ENCODE measurements around the gene TPST2.

Gene TPST2

DNA sequence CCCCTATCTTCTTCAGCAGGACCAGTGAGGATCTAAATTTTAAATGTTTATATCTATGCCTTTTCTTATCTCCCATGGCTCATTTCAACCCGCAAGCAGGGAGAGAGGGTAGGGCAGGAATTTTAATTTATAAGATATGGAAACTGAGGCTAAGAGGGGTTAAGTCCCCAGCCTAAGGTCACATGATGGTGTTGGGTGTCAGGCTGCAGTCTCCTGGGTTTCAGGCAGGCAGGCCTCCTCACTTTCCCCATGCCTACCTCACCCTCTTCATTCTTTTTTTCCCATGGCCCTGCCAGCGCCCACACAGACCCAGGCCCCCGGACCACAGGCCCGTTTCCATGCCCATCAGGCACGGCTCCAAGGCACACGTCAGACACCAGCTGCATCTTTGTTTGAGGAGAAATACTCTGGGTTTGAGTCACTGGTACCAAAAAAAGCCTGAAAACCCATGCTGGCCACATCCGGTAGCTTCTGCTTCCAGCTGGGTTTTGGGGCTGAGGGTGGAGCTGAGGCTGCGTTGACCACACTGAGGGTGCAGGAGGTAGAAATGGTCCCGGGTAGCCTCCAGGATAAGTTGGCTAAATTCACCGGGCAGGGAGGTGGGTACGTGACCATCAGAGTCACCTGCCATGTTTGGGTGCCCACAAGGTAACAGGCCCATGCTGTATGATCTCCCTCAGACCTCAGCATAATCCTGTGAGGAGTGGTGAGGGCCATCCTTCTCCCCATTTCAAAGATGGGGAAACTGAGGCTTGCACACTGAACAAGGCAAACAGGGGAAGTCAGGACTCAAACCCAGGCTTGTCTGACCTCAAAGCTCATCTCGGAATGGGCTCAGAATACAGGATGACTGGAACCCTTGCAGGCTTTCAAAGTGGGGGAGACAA lies 20.4 kb upstream of the TPST2 start:
- DNase-seq (ENCODE audit: low spot score), result no peak

DNA sequence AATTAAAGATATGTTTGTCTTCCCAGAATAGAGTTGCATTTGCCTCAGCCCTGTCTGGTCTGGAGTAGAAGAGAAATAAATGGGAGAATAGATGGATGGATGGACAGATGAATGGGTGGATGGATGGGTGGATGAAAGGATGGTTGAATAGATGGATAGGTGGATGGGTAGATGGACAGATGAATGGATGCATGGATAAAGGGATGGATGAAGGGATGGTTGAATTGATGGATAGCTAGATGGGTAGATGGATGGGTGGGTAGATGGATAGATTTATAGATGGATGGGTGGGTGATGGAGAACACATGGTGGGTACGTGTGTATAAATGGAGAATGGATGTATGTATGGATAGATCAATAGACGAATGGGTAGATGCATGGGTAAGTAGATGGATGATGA lies 19.4 kb upstream of the TPST2 start:
- no peak for DNase-seq (ENCODE audit: low spot score)

DNA sequence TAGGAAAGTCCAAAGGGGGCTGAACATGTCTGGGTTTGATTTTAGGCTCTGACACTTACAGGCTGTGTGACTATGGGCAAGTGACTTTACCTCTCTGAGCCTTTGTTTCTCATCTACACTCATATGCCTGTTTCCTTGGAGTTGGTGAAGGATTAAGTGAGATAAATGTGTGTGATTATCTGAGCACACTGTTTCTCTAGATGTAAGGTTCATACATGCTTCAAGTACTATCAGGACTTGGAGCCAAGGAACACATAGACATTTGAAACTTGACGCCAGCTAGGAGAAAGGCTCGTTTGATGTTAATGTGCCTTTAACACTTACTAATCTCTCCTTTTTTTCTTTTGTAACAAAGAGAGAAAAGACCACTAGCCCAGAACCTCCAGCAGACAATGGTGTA lies 18.2 kb upstream of the TPST2 start:
- DNase-seq (ENCODE audit: low spot score), result no peak

DNA sequence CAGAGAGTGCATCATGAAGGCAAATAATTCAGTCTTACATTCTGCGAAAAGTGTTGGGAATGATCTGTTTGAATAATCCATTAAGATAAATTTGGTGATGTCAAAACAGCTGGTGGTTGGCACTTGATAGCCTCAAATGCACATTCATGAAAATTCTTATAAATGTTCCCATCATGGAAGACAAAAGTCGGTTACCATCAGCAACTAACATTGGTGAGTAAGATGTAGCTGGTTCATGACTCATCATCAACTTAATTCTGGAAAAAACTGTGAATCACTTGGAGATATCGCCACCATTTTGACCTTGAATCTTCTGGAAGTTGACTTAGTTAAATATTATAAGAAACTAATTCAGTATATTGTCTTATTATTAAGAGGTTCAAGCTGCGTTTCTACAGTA lies 16.7 kb upstream of the TPST2 start:
- no peak for DNase-seq (ENCODE audit: low spot score)

DNA sequence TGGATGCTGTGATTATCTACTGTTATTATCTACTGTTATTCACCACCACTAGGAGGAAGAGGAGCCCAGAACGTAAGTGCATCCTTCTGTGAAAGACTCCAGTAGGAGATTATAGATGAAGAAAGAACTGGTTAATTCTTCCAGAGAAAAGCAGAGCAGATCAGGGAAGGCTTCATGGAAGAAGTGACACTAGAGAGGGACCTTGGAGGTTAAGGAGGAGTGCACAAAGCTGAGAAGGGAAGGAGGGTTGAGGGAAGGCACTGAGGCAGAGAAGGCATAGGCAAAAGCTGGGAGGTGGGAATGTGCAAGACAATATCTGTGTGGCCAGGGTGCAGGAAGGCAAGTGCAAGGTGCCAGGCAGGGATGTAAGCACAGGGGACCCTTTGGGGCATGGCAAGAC lies 14.4 kb upstream of the TPST2 start:
- DNase-seq (ENCODE audit: low spot score), result no peak

DNA sequence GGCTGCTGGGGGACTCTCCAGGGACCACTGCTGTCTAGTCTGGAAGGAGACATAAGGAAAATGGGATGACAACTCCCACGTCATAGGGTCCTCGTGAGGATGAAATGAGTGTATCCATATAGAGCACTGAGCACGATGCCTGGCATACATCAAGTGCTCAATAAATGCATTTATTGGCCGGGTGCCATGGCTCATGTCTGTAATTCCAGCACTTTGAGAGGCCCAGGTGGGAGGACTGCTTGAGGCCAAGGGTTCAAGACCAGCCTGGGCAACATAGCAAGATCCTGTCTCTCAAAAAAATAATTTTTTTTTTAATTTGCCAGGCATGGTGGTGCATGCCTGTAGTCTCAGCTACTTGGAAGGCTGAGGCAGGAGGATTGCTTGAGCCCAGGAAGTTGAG lies 12.2 kb upstream of the TPST2 start:
- DNase-seq (ENCODE audit: low spot score), result no peak

DNA sequence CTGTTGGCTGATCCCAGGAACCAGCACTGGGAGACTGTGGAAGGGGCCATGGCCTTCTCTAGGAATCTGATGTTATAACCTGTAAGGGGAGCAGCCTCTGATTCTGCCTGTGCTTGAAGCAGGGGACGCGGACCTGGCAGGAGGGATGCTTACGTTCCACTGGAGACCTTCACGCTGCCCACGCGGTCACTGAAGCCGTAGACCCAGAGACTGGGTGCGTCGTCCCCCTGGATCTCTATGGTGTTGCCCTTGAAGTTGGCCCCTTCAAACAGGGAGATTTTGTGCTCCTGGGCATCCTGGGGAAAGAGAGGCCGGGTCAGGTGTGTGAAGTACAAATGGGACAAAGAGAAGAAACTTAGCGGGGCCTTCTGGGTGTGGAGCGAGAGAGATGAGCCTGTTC lies 11.8 kb upstream of the TPST2 start:
- no peak for DNase-seq (ENCODE audit: low spot score)

DNA sequence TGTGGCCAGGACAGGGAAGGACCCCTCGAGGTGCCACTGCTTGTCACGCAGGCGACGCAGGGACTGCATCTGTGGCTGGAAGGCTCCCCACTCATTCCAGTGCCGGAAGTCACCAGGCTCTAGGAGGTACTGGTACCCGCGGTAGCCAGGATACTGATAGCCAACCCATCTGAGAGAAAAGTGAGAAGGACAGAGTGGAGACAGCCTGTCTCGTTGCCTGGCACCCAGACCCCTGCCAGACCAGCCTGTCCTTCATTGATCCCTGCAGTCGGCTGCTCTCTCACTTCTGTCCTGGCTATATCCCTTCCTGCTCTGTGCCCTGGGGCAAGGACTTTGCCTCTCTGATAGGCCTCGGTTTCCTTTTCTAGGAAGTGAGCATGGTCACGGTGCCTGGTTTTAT lies 9.6 kb upstream of the TPST2 start:
- no peak for DNase-seq (ENCODE audit: low spot score)

DNA sequence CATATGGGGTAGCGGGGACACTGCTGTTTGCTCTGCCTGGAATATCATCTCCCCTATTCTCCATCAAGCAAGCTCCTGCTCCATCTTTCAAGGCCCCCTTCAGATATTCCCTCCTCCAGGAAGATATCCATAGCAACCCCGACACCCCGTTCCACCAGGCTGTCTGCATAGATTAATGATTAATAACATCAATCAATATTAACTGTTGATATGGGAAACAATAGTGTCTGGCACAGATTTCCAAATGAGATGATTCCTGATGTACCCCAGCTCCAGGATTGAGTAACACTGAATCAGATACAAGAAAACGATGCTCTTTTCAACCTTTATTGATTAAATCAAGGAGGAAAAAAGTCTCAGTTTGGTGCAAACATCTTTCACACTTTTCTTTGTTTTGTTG lies 7.5 kb upstream of the TPST2 start:
- no peak for DNase-seq (ENCODE audit: low spot score)

DNA sequence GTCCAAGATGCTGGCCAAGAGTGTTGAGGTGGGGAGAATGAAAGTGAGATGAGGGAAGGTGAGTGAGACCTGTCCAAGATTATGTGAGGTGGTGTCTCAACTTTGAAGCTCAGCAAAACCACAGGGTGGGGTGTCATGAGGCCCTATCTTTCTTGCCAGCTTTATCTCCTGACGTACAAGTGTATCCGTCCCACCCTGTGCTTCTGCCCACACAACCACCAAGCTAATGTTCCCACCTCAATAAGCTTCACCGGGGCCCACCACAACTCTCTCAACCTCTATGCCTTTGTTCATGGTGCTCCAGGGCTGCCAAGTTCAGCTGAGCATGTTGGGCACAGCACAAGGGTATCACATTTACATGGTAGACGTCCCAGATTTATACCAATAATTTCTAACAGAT lies 7.1 kb upstream of the TPST2 start:
- DNase-seq (ENCODE audit: low spot score), result no peak

DNA sequence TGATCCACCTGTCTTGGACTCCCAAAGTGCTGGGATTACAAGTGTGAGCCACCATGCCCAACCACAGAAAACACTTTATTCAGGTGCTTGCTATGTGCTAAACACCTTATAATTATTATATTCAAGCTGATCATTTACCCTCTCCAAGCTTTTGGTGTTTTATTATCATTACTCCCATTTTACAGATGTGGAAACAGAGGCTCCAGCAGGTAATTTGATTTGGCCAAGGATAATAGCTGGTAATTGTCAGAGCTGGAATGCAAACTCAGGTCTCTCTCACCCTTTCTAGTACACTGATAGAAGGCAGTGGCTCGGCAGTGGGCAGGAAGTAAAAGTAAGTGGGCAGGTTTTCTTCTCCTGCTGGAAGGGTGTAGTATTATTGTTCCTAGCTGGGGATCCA lies 3.8 kb upstream of the TPST2 start:
- DNase-seq (ENCODE audit: low spot score), result no peak

DNA sequence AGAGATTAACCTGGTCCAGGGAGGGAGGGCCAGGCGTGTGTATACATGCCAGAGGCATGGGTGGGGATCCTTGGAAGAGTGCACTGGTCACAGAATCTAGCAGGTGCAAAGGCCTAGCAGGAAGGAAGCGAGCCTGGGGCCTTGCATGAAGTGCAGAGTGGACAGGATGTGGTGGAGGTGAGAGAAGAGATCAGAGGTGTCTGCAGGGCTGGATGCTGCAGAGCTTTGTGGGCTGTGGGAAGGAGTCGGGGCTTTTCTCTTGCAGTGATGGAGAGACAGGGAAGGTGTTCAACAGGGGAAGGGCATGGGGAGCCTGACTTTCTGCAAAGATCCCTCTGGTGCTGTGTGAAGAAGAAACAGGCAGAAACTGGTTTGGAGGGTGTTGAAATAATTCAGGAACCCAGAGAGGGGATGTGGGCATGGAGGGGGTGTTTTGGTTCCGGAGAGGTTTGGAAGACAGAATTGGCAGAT lies 2.5 kb upstream of the TPST2 start:
- DNase-seq (ENCODE audit: low spot score), result no peak

DNA sequence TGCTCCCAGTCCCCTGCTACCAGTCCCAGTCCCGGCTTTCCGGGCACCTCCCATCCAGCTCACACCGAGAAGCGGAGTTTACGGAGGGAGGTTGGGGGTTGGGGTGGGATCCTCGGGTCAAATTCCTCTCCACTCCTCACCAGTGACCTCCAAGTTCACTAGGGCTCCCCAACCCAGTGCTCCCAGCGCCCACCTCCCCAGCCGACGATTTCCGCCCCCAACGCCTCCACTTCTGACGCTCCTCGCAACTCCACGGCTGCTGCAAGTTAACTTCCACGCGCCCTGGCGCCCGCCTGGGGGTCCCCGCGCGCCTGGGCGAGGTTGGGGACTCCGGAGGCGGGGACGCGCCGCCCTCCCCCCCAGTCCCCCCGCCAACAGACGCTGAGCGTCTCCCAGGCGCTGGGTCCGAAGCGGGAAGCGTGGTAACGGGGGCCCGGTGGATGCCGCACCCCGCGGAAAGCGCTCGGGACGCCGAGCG lies 526 bp downstream of the TPST2 start:
- peak; percentile 56 for DNase-seq (ENCODE audit: low spot score)

DNA sequence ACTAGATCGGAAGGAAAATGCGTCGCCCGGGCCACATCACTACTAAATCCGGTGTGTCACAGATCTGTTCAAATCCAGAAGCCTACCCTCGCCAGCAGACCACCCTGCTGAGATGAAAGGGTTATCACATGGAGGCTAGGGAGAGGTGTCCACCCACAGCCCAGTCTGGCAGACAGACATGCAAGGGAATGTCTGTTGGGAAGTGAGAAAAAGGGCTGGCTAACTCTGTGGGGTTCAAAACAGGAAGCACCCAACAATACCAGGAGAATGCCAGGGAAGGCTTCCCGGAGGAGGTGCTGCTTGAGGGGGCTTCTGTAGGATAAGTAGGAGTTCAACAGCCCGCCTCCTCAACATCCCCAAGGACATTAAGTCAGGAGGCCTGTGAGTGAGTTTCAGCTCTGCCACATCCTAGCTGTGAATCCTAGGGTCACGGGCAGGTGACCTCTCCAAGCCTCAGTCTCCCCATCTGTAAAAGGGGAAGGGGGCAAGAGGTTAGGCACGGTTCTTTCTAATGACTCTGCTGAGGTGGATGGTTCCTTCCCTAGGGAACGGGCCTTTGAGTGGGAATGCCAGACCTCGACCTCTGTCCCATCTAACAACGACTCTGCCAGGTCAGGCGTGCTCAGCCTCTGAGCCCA lies 1.1 kb downstream of the TPST2 start:
- no peak for DNase-seq (ENCODE audit: low spot score)

DNA sequence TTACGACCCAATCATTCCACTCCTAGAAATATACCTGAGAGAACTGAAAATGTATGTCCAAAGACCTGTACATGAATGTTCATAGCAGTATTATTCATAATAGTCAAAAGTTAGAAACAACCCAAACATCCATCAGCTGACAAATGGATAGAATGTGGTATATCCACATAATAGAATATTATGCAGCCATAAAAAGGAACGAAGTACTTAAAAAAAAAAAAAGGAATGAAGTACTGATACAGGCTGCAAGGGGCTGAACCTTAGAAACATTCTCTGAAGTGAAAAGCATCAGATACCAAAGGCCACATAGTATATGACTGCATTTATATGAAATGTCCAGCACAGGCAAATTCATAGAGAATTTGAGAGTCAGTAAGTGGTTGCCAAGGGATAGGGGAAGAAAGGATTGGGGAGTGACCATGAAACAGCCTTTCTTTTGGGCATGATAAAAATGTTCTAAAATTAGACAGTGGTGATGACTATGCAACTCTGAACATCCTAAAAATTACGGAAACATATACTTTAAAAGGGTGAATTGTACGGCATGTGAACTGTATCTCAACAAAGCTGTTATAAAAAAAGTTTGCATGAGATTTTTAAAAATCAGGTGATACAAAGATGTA lies 1.8 kb downstream of the TPST2 start:
- no peak for DNase-seq (ENCODE audit: low spot score)

DNA sequence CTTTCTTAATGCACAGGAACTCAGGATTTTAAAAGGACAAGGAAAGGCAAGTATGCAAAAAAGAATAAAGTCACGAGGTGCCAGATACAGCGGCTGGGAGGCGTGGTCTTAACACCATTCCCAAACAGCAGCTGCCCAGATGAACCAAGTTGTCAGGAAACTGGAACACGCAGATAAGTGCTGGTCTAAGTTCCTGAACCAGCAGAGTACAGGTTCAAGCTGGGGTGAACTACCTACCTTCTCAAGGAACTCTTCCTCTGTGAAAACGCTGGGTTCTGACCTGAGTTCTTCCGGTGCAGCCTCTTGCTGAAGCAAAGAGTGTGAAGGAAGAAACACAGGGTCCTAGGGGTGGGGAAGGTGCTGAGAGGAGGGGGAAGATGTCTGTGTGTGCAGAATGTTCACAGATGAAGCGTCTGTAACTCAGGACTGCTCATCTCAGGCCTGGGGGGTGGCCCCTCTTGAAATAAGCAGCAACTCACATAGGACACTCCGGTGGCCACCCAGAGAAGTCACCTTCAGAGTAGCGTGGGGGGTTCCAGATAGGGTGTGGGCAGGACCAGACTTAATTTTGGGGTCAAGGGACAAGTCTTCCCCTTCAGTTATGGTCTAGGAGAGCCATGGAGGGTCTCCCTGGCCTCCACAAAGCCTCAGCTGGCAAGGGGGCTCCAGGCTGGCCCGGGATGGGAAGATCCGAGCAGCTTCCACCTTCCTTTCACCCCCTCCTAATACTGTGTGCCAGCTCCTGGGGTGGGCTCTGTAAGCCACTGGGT lies 3.2 kb downstream of the TPST2 start:
- no peak for DNase-seq (ENCODE audit: low spot score)

DNA sequence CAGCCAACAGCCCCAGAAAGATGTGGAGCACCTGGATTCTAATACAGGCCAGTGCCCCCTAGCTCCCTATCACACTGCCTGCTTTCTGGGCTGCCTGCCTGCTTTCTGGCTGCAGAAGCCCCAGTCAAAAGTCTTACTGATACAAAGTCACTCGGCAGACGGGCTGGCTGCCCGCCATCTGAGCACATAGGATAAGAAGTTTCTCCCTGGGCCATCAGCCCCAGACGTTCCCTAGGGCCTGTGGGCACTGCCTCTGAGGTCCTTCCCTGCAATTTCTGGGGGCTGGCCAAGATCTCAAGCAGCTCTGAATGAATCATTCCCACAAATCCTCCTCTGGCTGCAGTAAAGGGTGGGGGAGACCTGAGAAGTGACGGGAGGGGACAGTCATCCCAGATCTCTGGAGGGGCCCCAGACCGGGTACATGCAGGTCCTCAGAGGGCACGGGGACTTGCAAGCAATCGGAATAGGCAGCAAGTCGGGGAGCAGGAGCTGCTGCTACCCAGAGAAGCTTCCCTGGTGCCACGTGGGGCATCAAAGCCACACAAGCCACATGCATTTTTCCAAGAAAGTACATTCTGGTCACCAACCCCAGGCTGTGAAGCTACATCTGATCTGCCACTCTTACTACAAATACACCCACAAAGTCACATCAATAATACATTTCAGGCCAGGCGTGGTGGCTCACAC lies 4.7 kb downstream of the TPST2 start:
- no peak for DNase-seq (ENCODE audit: low spot score)

DNA sequence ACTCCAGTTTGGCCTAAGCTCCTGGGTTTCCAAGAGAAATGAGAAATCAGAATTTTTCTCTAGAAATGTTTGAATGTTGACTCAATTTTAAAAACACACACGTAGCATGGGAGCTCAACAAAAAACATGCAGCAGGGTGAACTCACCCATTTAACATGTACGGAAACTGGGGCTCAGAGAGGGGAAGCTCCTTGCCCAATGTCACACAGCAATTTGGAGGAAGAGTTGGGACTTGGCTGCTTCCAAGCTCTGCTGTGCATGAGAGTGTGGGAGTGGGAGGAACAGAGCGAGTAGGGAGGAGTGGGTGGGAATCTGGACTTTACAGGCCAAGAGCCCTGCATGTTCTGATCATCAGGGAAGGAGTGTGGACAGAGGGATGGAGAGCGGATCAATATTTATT lies 5.9 kb downstream of the TPST2 start:
- DNase-seq (ENCODE audit: low spot score), result no peak

DNA sequence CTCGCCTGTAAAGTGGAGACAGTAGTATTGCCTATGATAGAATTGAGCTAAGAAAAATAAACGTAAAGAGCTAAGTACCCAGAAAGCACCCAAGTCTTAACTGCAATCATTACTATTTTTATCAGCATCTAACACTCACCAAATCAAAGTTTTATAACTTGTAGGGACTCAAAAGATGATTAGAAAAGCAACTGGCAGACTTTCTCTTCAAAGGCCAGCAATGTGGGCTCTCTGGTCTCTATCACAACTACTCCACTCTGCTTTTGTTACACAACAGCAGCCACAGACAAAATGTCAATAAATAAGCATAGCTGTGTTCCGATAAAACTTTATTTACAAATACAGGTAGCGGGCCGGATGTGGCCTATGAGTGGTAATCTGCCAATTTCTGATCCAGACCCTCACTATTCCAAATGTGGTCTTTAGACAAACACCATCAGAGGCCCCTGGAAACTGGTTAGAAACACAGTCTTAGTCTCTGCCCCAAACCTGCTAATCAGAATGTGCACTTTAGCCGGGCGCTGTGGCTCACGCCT lies 8.2 kb downstream of the TPST2 start:
- DNase-seq (ENCODE audit: low spot score), result no peak

DNA sequence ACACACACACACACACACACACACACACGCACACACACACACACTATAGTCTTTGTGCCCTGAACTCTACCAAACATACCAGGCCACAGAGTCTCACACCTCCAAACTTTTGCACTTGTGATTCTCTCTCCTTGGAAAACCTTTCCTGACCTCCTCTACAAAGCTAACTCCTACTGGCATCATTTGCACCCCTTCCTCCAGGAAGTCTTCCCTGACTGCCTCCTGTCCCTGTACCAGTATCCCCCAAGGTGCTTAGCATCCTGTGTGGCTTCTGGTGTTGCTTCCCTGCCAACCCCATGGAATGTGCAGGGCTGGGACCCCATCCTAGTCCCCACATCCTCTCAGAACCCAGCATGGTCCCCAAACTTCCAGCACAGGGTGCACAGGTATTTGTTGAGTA lies 8.9 kb downstream of the TPST2 start:
- no peak for DNase-seq (ENCODE audit: low spot score)

DNA sequence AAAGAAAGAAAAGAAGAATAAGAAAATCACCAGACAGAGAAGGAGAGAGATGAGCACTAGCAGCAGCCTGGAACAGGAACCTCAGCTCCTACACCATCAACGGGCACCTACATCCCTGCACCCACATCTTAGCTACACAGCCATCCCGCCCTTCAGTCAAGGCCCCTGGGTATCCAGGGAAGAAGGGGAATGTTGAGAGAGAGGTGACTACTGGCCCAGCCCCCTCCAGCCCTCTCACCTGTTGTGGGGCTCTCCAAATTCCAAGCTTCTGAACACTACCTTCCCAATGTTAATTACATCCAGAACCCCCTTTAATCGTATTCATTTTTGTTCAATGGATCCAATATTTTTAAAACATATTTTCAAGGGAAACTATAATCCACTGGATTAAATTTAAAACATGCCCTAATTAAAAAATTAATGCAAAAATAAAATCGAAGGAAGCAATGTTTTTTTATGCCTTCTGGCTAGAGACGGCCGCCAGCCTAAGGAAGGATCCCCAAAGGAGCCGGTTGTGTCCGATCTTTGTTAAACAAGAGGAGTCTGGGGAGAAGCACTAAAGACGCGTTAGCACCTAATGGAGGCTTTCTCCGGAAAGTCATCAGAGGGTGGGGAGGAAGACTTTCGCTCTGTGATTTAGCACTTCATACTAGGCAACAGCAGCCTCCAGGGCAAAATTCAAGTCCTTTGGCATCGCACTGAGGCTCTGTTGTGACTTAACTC lies 9.5 kb downstream of the TPST2 start:
- no peak for DNase-seq (ENCODE audit: low spot score)

All from ecto neural progenitor cell (in vitro differentiated cells).